Subcutaneous abdominal adipose tissue (tissue), 5 donors: Measurements from ENCODE around the gene GRM3.

Experiments
- H3K27ac ChIP-seq: one replicate; pipeline ENCODE4 v1.7.0; 2013; ENCODE audit warnings: low read depth, mild to moderate bottlenecking, inconsistent platforms, low read length, moderate library complexity
- H3K27me3 ChIP-seq, 5 donors: one replicate each; pipeline ENCODE4 v1.7.0; 2013; ENCODE audit warnings: low read length in 5 of 5, inconsistent platforms in 1 of 5; ENCODE audit not compliant: control insufficient read depth in 5 of 5, insufficient read depth in 4 of 5
- H3K36me3 ChIP-seq, 5 donors: one replicate each; pipeline ENCODE4 v1.7.0; 2013; ENCODE audit warnings: low read length in 5 of 5; ENCODE audit not compliant: control insufficient read depth in 5 of 5, insufficient read depth in 5 of 5
- H3K4me1 ChIP-seq, 5 donors: one replicate each; pipeline ENCODE4 v1.7.0; 2013; ENCODE audit warnings: low read length in 5 of 5, mild to moderate bottlenecking in 3 of 5, moderate library complexity in 1 of 5; ENCODE audit not compliant: control insufficient read depth in 5 of 5, insufficient read depth in 5 of 5
- H3K4me3 ChIP-seq, 5 donors: one replicate each; pipeline ENCODE4 v1.7.0; 2013; ENCODE audit warnings: low read length in 5 of 5, low read depth in 1 of 5
- H3K9ac ChIP-seq, 5 donors: one replicate each; pipeline ENCODE4 v1.7.0; 2013; ENCODE audit warnings: low read length in 5 of 5, mild to moderate bottlenecking in 4 of 5, moderate library complexity in 3 of 5
- H3K9me3 ChIP-seq, 5 donors: one replicate each; pipeline ENCODE4 v1.7.0; 2013; ENCODE audit warnings: low read length in 5 of 5; ENCODE audit not compliant: control insufficient read depth in 5 of 5
- donor health status: healthy.
- donor health status: healthy.
- donor health status: healthy.
- donor health status: healthy.
- donor health status: healthy.

Gene GRM3

DNA sequence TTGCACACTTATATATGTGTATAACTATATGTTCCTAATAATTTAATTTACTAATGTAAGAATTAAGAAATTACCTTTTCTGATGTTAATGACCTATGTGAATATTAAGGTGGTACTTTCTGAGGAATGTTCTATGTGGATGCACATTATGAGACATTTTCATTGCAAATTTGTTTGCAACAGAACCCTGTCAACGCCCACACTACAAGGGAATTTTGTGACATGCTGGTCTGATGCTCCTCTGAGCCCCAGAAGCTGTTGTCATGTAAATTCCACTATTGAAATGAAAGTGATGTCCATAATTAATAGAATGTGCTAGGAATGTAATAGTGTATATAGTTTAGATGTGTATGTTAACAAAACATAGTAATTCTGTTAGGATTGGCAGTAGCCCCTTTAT is 4.5 kb downstream of the GRM3 start:
- Histone ChIP-seq H3K4me1 (peaks cover 0 to 22% (median 19%) of the 10 kb centered on the region in 5 donors), H3K27me3 (peaks cover 8 to 21% (median 11%) of the 10 kb centered on the region in 5 donors), H3K9me3 (no peaks in the 10 kb centered on the region), H3K36me3 (no peaks in the 10 kb centered on the region), H3K4me3 (no peak overlapping the region), H3K27ac (no peak overlapping the region), H3K9ac (no peak overlapping the region)

DNA sequence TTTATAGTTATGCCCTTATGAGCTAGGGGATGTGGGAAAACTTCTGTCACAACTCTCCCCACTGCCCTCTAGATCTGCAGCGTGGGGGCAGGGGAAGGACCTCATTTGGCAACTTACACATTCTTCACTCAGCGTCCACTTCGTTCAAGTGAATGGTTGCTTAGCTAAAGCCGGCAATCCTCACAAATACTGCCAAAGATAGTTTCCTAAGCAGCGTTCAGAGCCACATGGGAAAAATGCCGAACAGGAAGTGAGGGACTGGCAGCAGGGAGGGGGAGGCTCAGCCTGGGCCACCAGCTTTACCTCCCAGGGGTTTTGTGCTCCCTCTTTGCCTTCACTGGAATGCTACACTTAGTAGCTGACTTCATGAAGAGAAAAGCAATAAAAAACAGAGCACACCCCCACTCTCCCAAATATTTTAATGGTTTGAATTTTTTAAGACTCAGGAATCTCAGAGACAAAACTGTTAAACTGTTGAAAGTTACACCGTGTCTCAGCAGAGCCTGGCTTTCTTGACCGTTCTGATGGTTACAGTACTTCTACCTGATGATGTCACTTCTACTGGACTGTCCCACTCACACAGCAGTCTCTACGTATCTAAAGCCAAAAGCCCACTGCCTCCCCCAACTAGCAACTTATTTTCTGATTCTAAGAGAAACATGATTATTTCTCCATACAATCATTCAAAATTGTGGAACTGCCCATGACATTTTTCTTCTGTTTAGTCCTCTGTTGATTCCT is 10.4 kb downstream of the GRM3 start:
- no peaks in the 10 kb centered on the region for H3K27me3 ChIP-seq
- H3K4me3 ChIP-seq, result peak overlapping the region; percentile 28 to 54 (median 38)
- H3K27ac ChIP-seq, result no peak overlapping the region
- no peaks in the 10 kb centered on the region for H3K9me3 ChIP-seq
- H3K36me3 ChIP-seq, result no peaks in the 10 kb centered on the region
- peak overlapping the region in 1 of 5 donors; percentile 38 for H3K9ac ChIP-seq
- H3K4me1 ChIP-seq, result peaks cover 0 to 8% (median 2%) of the 10 kb centered on the region in 5 donors

DNA sequence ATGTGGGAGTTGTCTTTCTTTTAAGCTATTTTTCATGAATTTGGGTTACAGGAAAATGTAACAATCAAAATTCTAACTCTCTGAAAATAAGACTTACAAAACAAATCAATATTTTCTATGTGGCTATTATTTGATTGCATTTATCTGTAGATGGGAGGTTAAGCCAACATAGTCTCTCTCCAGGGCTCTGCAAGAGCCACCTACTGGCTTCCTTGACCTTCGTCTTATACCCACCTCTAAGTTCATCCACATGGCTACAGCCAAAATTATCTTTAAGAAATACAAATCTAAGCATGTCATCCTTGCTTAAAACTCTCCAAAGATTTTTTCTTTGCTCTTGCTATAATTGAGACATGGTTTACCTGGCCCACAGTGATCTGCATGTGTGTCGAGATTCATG is 14.2 kb downstream of the GRM3 start:
- no peak overlapping the region for H3K27ac ChIP-seq
- peaks cover 0 to 17% (median 5%) of the 10 kb centered on the region in 5 donors for H3K4me1 ChIP-seq
- no peaks in the 10 kb centered on the region for H3K36me3 ChIP-seq
- H3K9ac ChIP-seq, result no peak overlapping the region
- H3K9me3 ChIP-seq, result no peaks in the 10 kb centered on the region
- no peaks in the 10 kb centered on the region for H3K27me3 ChIP-seq
- no peak overlapping the region for H3K4me3 ChIP-seq

DNA sequence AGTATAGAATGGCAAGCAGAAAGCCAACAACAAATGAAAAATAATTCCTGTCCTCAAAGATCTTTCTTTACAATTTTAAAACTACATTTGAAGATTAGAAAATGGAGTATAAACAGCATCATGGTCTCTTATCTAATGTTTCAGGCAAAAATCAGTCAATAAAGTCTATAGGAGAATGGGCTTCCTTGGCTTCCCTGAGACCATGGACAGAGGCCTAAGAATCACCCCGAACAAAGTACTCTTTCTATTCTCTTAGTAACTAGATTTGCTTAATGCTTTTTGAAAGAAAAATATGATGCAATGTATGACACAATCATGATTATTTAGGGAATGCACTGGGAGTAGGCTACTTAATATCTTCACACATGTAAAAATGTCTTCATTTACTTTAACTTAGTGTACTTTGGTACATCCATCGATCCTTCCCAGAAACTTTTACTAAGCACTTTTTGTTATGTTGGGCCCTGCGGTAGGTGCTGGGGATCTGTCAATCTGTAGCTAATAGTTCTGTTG is 17.3 kb downstream of the GRM3 start:
- Histone ChIP-seq H3K9ac (no peak overlapping the region), H3K27me3 (no peaks in the 10 kb centered on the region), H3K9me3 (no peaks in the 10 kb centered on the region), H3K4me1 (peaks cover 0 to 9% (median 0%) of the 10 kb centered on the region in 5 donors), H3K36me3 (no peaks in the 10 kb centered on the region), H3K4me3 (no peak overlapping the region), H3K27ac (no peak overlapping the region)

DNA sequence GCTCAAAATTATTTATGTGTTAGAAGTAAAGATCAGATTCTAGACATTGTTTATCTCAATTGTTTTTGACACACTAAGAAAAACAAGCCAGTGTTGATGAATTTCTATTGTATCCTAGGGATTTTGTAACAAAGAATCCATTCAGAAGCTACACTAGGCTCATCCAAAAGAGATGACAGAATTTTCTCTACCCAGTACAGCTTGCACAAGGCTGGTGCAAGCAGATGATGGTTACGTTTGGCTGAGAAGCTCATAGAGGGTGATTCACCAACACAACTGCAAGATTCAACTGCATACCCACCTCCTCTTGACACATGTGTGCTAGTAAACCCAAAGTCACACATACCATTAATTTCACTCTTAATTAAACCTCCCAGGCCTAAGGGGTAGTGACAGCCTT is 20.8 kb downstream of the GRM3 start:
- no peak overlapping the region for H3K9ac ChIP-seq
- H3K27ac ChIP-seq, result no peak overlapping the region
- H3K4me3 ChIP-seq, result no peak overlapping the region
- H3K27me3 ChIP-seq, result no peaks in the 10 kb centered on the region
- H3K4me1 ChIP-seq, result peaks cover 0 to 9% (median 0%) of the 10 kb centered on the region in 5 donors
- H3K36me3 ChIP-seq, result no peaks in the 10 kb centered on the region
- H3K9me3 ChIP-seq, result no peaks in the 10 kb centered on the region

DNA sequence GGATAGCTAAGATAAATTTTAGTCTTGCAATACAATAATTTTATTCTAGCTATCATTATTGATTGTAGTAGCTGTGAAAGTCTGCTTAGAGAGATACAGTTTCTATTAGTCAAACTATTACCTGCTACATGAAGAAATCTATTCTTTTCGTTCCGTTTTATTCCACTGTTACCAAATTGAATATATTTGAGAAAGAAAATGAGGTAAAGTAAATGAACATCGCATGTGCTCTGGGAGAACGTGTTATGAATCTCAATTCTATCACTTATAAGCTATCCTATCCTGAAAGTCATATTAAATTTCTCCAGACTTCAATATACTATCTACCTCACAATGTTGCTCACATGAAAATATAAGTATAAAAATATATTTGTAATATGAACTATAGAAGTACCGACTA is 21.3 kb downstream of the GRM3 start:
- H3K9ac ChIP-seq, result no peak overlapping the region
- peaks cover 0 to 9% (median 0%) of the 10 kb centered on the region in 5 donors for H3K4me1 ChIP-seq
- H3K9me3 ChIP-seq, result no peaks in the 10 kb centered on the region
- H3K27me3 ChIP-seq, result no peaks in the 10 kb centered on the region
- no peak overlapping the region for H3K4me3 ChIP-seq
- H3K36me3 ChIP-seq, result no peaks in the 10 kb centered on the region
- H3K27ac ChIP-seq, result no peak overlapping the region

DNA sequence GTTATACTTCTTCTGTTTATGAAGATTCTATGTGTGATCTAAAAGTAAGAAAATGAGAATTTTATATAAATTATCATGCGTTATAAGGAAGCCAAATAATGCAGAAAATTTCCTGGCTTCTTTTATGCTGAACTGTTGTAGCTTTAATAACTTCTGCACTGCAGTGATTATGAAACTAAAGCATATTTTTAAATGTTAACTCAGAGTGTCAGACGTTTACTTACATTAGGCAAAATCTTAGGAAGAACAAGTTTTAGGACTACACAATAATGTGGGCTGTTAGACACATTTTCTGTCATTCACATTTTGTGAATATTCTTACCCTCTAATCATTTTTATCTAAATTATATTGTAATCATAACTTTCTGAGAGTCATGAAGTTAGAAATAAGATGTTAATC is 22.0 kb downstream of the GRM3 start:
- peaks cover 0 to 5% (median 0%) of the 10 kb centered on the region in 5 donors for H3K4me1 ChIP-seq
- no peaks in the 10 kb centered on the region for H3K36me3 ChIP-seq
- no peak overlapping the region for H3K9ac ChIP-seq
- no peaks in the 10 kb centered on the region for H3K9me3 ChIP-seq
- H3K27me3 ChIP-seq, result no peaks in the 10 kb centered on the region
- H3K27ac ChIP-seq, result no peak overlapping the region
- H3K4me3 ChIP-seq, result no peak overlapping the region

DNA sequence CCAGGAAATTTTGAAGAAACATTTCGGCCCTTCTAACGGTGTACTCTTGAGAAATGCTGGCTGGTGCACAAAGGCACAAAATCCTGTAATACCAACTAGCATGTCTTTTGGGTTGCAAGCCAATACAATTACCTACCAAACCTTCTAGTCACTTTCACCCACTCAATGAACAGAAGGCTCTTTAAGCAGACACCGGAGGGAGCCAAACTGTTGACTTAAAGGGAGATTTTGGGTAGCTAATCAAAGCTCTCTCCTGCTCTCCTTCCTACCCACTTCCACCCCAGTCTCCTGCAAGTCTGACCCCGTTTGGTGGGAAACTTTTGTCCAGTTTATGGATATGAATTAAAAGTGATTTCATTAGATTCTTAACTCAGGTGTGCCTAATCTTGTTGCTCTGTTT is 24.0 kb downstream of the GRM3 start:
- Histone ChIP-seq H3K9me3 (no peaks in the 10 kb centered on the region), H3K27me3 (no peaks in the 10 kb centered on the region), H3K9ac (no peak overlapping the region), H3K36me3 (no peaks in the 10 kb centered on the region), H3K4me1 (no peaks in the 10 kb centered on the region), H3K4me3 (no peak overlapping the region), H3K27ac (no peak overlapping the region)

DNA sequence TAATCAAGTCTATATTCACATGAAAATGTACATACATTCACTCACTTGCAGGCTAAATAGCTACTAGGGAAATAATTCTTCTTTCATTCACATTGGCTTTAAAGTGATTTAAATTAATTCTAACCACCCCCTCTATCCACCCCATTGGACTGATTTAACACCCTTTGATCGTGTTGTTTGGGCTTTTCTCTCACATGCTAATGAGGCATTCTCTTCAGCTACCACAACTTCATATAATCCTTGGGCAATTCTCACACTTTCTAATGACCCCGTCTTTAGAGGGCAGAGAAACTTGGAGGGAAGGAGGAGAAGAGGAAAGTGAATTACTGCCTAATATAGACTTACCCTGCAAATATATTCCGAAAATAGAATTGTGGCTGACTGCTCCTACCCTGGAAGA is 24.6 kb downstream of the GRM3 start:
- Histone ChIP-seq H3K27ac (no peak overlapping the region), H3K4me1 (no peaks in the 10 kb centered on the region), H3K9me3 (no peaks in the 10 kb centered on the region), H3K9ac (no peak overlapping the region), H3K36me3 (no peaks in the 10 kb centered on the region), H3K27me3 (no peaks in the 10 kb centered on the region), H3K4me3 (no peak overlapping the region)

DNA sequence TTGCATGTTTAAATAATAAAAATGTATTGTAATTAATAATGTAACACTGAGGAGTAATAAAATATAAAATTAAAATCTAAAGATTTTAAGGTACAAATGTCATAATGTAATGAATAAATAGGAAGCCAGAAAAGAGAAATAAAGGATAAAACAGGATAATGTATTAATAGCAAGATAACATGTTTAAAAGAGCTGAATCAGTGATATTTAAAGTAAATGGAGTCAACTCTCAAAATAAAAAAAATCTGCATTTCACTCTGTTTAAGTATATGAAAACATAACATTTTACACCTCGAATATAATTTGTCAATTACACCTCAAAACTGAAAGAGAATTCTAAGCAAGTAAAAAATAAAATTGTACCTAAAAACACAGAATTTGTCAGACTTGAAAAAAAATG is 44.1 kb downstream of the GRM3 start:
- Histone ChIP-seq H3K27me3 (no peaks in the 10 kb centered on the region), H3K27ac (no peak overlapping the region), H3K4me3 (no peak overlapping the region), H3K36me3 (no peaks in the 10 kb centered on the region), H3K4me1 (no peaks in the 10 kb centered on the region), H3K9me3 (no peaks in the 10 kb centered on the region), H3K9ac (no peak overlapping the region)
